PC-9 (cell line): ENCODE results near the gene MLX.
"Not testable (repeated sequence)": the region's sequence is repeated elsewhere in the genome, so short reads cannot be mapped to it uniquely, and the experiment has no call there.

Experiments used
- CTCF ChIP-seq: fragments of 200-600 bp; sonication (generic); conservative IDR thresholded peaks from 2 replicates; pipeline ENCODE4 v1.6.1; 2017; ENCODE audit warnings: mixed run types, antibody characterized with exemption, mild to moderate bottlenecking, moderate library complexity
- EZH2 ChIP-seq: fragments of 200-600 bp; sonication (generic); IDR thresholded peaks from 2 replicates; pipeline ENCODE4 v1.8.0; 2017; ENCODE audit warnings: antibody characterized with exemption, low read depth

GRCh38 chr17:42621987-42622386 lies 55.1 kb downstream of the MLX start:
- TF ChIP-seq CTCF, EZH2: not testable (repeated sequence)
